Peyer's patch (tissue), 4 donors: Measurements from ENCODE around the gene C12orf57. TPM values are rescaled to one million over a fixed set of nuclear protein-coding genes. Genes with fewer than 3 reads are reported as not detected.

ENCODE experiments used
- DNase-seq, 3 donors: peaks; one replicate each; pipeline ENCODE4 v3.0.0-alpha.2; 2017 to 2019
- H3K27ac ChIP-seq, 4 donors: fragments of 200-600 bp; sonication (generic); one replicate each; pipeline ENCODE4 v1.5.1; 2016 to 2019
- H3K27me3 ChIP-seq, 2 donors: fragments of 200-600 bp; sonication (generic); one replicate each; pipeline ENCODE4 v1.5.1; 2019
- H3K36me3 ChIP-seq, 3 donors: fragments of 200-600 bp; sonication (generic); one replicate each; pipeline ENCODE4 v1.5.1; 2016 to 2019
- H3K4me1 ChIP-seq, 4 donors: fragments of 200-600 bp; sonication (generic); one replicate each; pipeline ENCODE4 v1.5.1; 2016 to 2019
- H3K4me3 ChIP-seq, 4 donors: fragments of 200-600 bp; sonication (generic); 1 replicate in 3 of 4; 2 replicates in 1 of 4; pipeline ENCODE4 v1.5.1; 2016 to 2019; ENCODE audit warnings: mild to moderate bottlenecking in 1 of 4
- H3K9me3 ChIP-seq, 4 donors: fragments of 200-600 bp; sonication (generic); one replicate each; pipeline ENCODE4 v1.5.1; 2016 to 2019; ENCODE audit warnings: mild to moderate bottlenecking in 1 of 4
- CTCF ChIP-seq, 6 experiments: fragments of 450-650 bp in 4 of 6; fragments of 200-600 bp in 2 of 6; sonication (generic) in 1 of 6; IDR thresholded peaks; one replicate each; pipeline ENCODE4 v1.5.1; 2017 to 2019; ENCODE audit warnings: antibody characterized with exemption in 6 of 6, mild to moderate bottlenecking in 3 of 6, moderate library complexity in 1 of 6
- POLR2A ChIP-seq, 2 donors: fragments of 450-650 bp; IDR thresholded peaks; one replicate each; pipeline ENCODE4 v1.5.1; 2017; ENCODE audit warnings: antibody characterized with exemption in 2 of 2, mild to moderate bottlenecking in 2 of 2, moderate library complexity in 2 of 2
- total RNA-seq, 4 donors: library from RNA; depleted of rRNA; stranded (reverse); fragments of >200 nt; gene quantifications; one replicate each; pipeline ENCODE4 v1.1.0, GENCODE V29; 2016

Gene C12orf57
- total RNA-seq, 4 donors from 2014 or later, result 146 to 339 (median 156) TPM

- H3K4me1 ChIP-seq, result peaks cover 8 to 50% (median 14%) of the 10 kb centered on the region in 4 donors
- H3K36me3 ChIP-seq, result peaks cover 0 to 28% (median 0%) of the 10 kb centered on the region in 3 donors
- no peak overlapping the region for H3K27ac ChIP-seq
- H3K9me3 ChIP-seq, result no peaks in the 10 kb centered on the region
- H3K4me3 ChIP-seq, result no peak overlapping the region
- TF ChIP-seq POLR2A (IDR thresholded peaks at IDR 0.05) (no peak), CTCF (IDR thresholded peaks at IDR 0.05) (no peak)
- no peak for DNase-seq
- no peaks in the 10 kb centered on the region for H3K27me3 ChIP-seq
Observed at GRCh38 chr12:6932766-6933165, 11.1 kb upstream of the C12orf57 start.

- TF ChIP-seq POLR2A (IDR thresholded peaks at IDR 0.05), result no peak
- no peak for TF ChIP-seq CTCF (IDR thresholded peaks at IDR 0.05)
- Histone ChIP-seq H3K36me3 (peaks cover 0 to 28% (median 0%) of the 10 kb centered on the region in 3 donors), H3K4me3 (no peak overlapping the region), H3K9me3 (no peaks in the 10 kb centered on the region), H3K27me3 (no peaks in the 10 kb centered on the region), H3K4me1 (peaks cover 13 to 55% (median 14%) of the 10 kb centered on the region in 4 donors), H3K27ac (peak overlapping the region in 1 of 4 donors; percentile 41)
- DNase-seq, result no peak
Observed at GRCh38 chr12:6934110-6934509, 9.7 kb upstream of the C12orf57 start.

GRCh38 chr12:6935371-6936193 is 8.2 kb upstream of the C12orf57 start:
- Histone ChIP-seq H3K4me3 (no peak overlapping the region), H3K36me3 (peaks cover 0 to 28% (median 0%) of the 10 kb centered on the region in 3 donors), H3K27me3 (no peaks in the 10 kb centered on the region), H3K9me3 (no peaks in the 10 kb centered on the region), H3K4me1 (peaks cover 8 to 46% (median 12%) of the 10 kb centered on the region in 4 donors), H3K27ac (peak overlapping the region in 3 of 4 donors; percentile 35 to 99 (median 90))
- TF ChIP-seq POLR2A (IDR thresholded peaks at IDR 0.05), result no peak
- TF ChIP-seq CTCF (IDR thresholded peaks at IDR 0.05), result no peak
- DNase-seq, result peak in 1 of 3 donors; percentile 40

GRCh38 chr12:6936194-6936635 is 7.6 kb upstream of the C12orf57 start:
- H3K9me3 ChIP-seq, result no peaks in the 10 kb centered on the region
- peaks cover 0 to 34% (median 0%) of the 10 kb centered on the region in 3 donors for H3K36me3 ChIP-seq
- peaks cover 4 to 46% (median 12%) of the 10 kb centered on the region in 4 donors for H3K4me1 ChIP-seq
- H3K4me3 ChIP-seq, result no peak overlapping the region
- DNase-seq, result no peak
- TF ChIP-seq POLR2A (IDR thresholded peaks at IDR 0.05) (no peak), CTCF (IDR thresholded peaks at IDR 0.05) (no peak)
- peak overlapping the region in 3 of 4 donors; percentile 90 to 99 (median 95) for H3K27ac ChIP-seq
- no peaks in the 10 kb centered on the region for H3K27me3 ChIP-seq

- Histone ChIP-seq H3K4me1 (peaks cover 4 to 39% (median 12%) of the 10 kb centered on the region in 4 donors), H3K4me3 (peak overlapping the region; percentile 63 to 86 (median 70)), H3K27ac (peak overlapping the region; percentile 90 to 99 (median 96)), H3K9me3 (no peaks in the 10 kb centered on the region), H3K27me3 (no peaks in the 10 kb centered on the region), H3K36me3 (peaks cover 0 to 41% (median 0%) of the 10 kb centered on the region in 3 donors)
- TF ChIP-seq POLR2A (IDR thresholded peaks at IDR 0.05) (no peak), CTCF (IDR thresholded peaks at IDR 0.05) (no peak)
- no peak for DNase-seq
Observed at GRCh38 chr12:6936636-6937480, 7.0 kb upstream of the C12orf57 start.
